ENCODE results near the gene SUN5.

GRCh38 chr20:33012327-33013189 lies 8.3 kb upstream of the SUN5 start:
- TF ChIP-seq, protein P1, sequence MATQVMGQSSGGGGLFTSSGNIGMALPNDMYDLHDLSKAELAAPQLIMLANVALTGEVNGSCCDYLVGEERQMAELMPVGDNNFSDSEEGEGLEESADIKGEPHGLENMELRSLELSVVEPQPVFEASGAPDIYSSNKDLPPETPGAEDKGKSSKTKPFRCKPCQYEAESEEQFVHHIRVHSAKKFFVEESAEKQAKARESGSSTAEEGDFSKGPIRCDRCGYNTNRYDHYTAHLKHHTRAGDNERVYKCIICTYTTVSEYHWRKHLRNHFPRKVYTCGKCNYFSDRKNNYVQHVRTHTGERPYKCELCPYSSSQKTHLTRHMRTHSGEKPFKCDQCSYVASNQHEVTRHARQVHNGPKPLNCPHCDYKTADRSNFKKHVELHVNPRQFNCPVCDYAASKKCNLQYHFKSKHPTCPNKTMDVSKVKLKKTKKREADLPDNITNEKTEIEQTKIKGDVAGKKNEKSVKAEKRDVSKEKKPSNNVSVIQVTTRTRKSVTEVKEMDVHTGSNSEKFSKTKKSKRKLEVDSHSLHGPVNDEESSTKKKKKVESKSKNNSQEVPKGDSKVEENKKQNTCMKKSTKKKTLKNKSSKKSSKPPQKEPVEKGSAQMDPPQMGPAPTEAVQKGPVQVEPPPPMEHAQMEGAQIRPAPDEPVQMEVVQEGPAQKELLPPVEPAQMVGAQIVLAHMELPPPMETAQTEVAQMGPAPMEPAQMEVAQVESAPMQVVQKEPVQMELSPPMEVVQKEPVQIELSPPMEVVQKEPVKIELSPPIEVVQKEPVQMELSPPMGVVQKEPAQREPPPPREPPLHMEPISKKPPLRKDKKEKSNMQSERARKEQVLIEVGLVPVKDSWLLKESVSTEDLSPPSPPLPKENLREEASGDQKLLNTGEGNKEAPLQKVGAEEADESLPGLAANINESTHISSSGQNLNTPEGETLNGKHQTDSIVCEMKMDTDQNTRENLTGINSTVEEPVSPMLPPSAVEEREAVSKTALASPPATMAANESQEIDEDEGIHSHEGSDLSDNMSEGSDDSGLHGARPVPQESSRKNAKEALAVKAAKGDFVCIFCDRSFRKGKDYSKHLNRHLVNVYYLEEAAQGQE (IDR thresholded peaks at IDR 0.05; ENCODE audit: low read depth): no peak
- TF ChIP-seq TAF1 (IDR thresholded peaks at IDR 0.05; ENCODE audit: low read depth) (no peak), EP300 (IDR thresholded peaks at IDR 0.05; ENCODE audit: borderline replicate concordance) (no peak), YY1 (IDR thresholded peaks at IDR 0.05; ENCODE audit: low read depth) (no peak), FOXM1 (IDR thresholded peaks at IDR 0.05; ENCODE audit: borderline replicate concordance, low read depth) (no peak)
- TF ChIP-seq, protein P2, sequence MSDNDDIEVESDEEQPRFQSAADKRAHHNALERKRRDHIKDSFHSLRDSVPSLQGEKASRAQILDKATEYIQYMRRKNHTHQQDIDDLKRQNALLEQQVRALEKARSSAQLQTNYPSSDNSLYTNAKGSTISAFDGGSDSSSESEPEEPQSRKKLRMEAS (IDR thresholded peaks at IDR 0.05): no peak

All from Ishikawa (cell line).